ENCODE data around the gene EGR4. TPM values are rescaled to one million over a fixed set of nuclear protein-coding genes. Genes with fewer than 3 reads are reported as not detected.
A peak's percentile ranks its signal among the peaks of the same experiment; 100 is the strongest.

Gene EGR4
- total and polyA plus RNA-seq, 2 of the 4 experiments (the other 2 are of a cell fraction) = not detected

DNA sequence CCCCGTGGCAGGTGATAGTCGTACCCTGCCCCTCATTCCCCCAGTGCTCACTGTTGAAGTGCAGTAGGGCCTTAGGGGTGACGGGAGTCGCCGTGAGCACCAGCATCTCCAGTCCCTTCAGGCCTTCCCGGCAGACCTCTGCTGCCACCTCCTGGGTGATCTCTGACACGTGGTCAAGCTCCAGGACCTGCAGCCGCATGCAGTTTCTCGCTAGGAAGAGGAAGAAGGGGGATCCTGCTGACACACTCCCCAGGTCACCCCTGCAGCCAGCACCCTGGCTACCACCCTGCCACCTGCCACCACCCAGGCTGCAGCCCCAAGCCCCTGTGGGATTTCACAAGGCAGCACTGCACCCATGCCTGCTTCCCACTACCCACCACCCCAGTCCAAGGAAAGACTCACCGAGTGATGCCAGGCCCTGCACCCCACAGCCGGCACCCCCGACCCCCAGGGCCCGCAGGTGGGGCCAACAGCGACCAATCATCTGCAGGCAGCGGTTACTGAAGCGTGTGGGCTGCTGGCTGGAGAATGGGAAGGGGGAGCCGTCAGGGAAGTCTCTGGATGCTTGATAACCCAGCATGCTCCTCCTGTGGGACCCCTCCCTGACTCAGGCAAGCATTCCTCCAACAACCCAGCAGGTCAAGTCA lies 32.9 kb downstream of the EGR4 start:
- ChIA-PET POLR2A (ENCODE audit: unreplicated experiment) (no interaction called here), CTCF (interaction anchor here (0.7 kb wide), 1 partner anchor 11 kb away, joined by 4 read pairs; no protein-coding TSS in a partner anchor)
- H2BK20ac ChIP-seq (ENCODE audit: low read depth, low read length) = no peak overlapping the region
- H3K27me3 ChIP-seq (ENCODE audit: control insufficient read depth, insufficient read depth, low read length) = no peaks in the 10 kb centered on the region
- H2BK5ac ChIP-seq (ENCODE audit: low read depth, low read length, poor library complexity, severe bottlenecking) = no peak overlapping the region
- no peaks in the 10 kb centered on the region for H3K4me1 ChIP-seq (ENCODE audit: control insufficient read depth, insufficient read depth, low read length)
- H3K36me3 ChIP-seq (ENCODE audit: control insufficient read depth, insufficient read depth, low read length) = peaks cover 8% of the 10 kb centered on the region
- DNase-seq (peak; percentile 43), ATAC-seq (ENCODE audit: low read depth) (peak; percentile 84)
- BruUV-seq (replicated peaks) = no TSS peak
- no peak overlapping the region for H3K18ac ChIP-seq (ENCODE audit: low read depth, low read length)
- no peak overlapping the region for H4K91ac ChIP-seq (ENCODE audit: insufficient read depth, low read depth, low read length)
- no peaks in the 10 kb centered on the region for H3K9me3 ChIP-seq (ENCODE audit: control insufficient read depth, insufficient read depth, low read length)
- 0 out of 2 replicates have a peak, but pooled peaks cover 3% of the 10 kb centered on the region for H3K9me1 ChIP-seq (ENCODE audit: insufficient read depth, low read length)
- H4K8ac ChIP-seq (ENCODE audit: low read depth in 2 of 2, low read length in 2 of 2) = no peak overlapping the region
- no peak overlapping the region for H3K27ac ChIP-seq (ENCODE audit: insufficient read depth, low read length)
- no peak overlapping the region for H4K5ac ChIP-seq (ENCODE audit: low read depth, low read length)
- H2BK15ac ChIP-seq (ENCODE audit: low read depth, low read length) = no peak overlapping the region
- peaks cover 8% of the 10 kb centered on the region for H4K20me1 ChIP-seq (ENCODE audit: insufficient read depth, low read length)
- H3K9ac ChIP-seq (ENCODE audit: low read depth, low read length) = no peak overlapping the region
- no peak overlapping the region for H2BK120ac ChIP-seq (ENCODE audit: low read depth, low read length)
- no peak overlapping the region for H3K4me2 ChIP-seq (ENCODE audit: low read depth, low read length)
- no peaks in the 10 kb centered on the region for H3K79me1 ChIP-seq (ENCODE audit: low read depth in 1 of 2, low read length in 2 of 2)
- no peak overlapping the region for H3K56ac ChIP-seq (ENCODE audit: extremely low read depth, insufficient read depth, low read length)
- no peak overlapping the region for H2AK5ac ChIP-seq (ENCODE audit: low read depth, low read length)
- in situ Hi-C loops (cut with MboI; ENCODE audit: low sequenced_read_pairs) = no loop called here
- dilution Hi-C loops (cut with HindIII; ENCODE audit: low sequenced_read_pairs, unreplicated experiment) = no loop called here
- no peak overlapping the region for H3K23ac ChIP-seq (ENCODE audit: low read depth, low read length)
- intact Hi-C loops (cut with micrococcal nuclease) = loop anchor here (5.0 kb wide), 1 partner anchor 98 kb away; no protein-coding TSS in a partner anchor
- H3K4ac ChIP-seq (ENCODE audit: low read depth, low read length) = no peak overlapping the region
- H2AK9ac ChIP-seq (replicated peaks; ENCODE audit: low read depth, low read length, poor library complexity) = no peak overlapping the region
- H2AFZ ChIP-seq (replicated peaks; ENCODE audit: low read length, poor library complexity) = peak overlapping the region; percentile 62
- no peak overlapping the region for H3K4me3 ChIP-seq (ENCODE audit: insufficient read depth, low read depth, low read length)
- WGBS, 2 experiments (ENCODE audit: extremely low coverage in 2 of 2, insufficient read length in 1 of 2) = 21% methylated on average over 4 of the region's 17 CpGs; no CpG with 5 or more reads in 1 of the 2 experiments
- no peak overlapping the region for H3K14ac ChIP-seq (replicated peaks; ENCODE audit: low read depth, low read length)
- TF ChIP-seq, protein P1, sequence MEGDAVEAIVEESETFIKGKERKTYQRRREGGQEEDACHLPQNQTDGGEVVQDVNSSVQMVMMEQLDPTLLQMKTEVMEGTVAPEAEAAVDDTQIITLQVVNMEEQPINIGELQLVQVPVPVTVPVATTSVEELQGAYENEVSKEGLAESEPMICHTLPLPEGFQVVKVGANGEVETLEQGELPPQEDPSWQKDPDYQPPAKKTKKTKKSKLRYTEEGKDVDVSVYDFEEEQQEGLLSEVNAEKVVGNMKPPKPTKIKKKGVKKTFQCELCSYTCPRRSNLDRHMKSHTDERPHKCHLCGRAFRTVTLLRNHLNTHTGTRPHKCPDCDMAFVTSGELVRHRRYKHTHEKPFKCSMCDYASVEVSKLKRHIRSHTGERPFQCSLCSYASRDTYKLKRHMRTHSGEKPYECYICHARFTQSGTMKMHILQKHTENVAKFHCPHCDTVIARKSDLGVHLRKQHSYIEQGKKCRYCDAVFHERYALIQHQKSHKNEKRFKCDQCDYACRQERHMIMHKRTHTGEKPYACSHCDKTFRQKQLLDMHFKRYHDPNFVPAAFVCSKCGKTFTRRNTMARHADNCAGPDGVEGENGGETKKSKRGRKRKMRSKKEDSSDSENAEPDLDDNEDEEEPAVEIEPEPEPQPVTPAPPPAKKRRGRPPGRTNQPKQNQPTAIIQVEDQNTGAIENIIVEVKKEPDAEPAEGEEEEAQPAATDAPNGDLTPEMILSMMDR (conservative IDR thresholded peaks at IDR 0.05; ENCODE audit: low read depth, low read length) = peak; percentile 45
- TF ChIP-seq MAFK (IDR thresholded peaks at IDR 0.05; ENCODE audit: low read depth, low read length) = no peak
- TF ChIP-seq RAD21 (IDR thresholded peaks at IDR 0.05; ENCODE audit: low read length) = peak; percentile 46
- no peak for TF ChIP-seq RFX5 (IDR thresholded peaks at IDR 0.05; ENCODE audit: low read depth, low read length)
- TF ChIP-seq, protein P2, sequence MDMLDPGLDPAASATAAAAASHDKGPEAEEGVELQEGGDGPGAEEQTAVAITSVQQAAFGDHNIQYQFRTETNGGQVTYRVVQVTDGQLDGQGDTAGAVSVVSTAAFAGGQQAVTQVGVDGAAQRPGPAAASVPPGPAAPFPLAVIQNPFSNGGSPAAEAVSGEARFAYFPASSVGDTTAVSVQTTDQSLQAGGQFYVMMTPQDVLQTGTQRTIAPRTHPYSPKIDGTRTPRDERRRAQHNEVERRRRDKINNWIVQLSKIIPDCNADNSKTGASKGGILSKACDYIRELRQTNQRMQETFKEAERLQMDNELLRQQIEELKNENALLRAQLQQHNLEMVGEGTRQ (IDR thresholded peaks at IDR 0.05; ENCODE audit: low read depth, low read length) = peak; percentile 37; the same call in 1 of the 2 replicates
- TF ChIP-seq SMC3 (IDR thresholded peaks at IDR 0.05; ENCODE audit: low read depth, low read length) = no peak
- TF ChIP-seq POLR2A (IDR thresholded peaks at IDR 0.05; ENCODE audit: low read depth, low read length) = no peak
- no peak for TF ChIP-seq CEBPB (IDR thresholded peaks at IDR 0.05; ENCODE audit: low read depth, low read length)
- TF ChIP-seq BHLHE40 (IDR thresholded peaks at IDR 0.05; ENCODE audit: low read depth, low read length) = no peak

Data from IMR-90 (cell line).